KOPT-K1 (cell line): ENCODE measurements around the gene UTP3.
"Not testable (repeated sequence)": the region's sequence is repeated elsewhere in the genome, so short reads cannot be mapped to it uniquely, and the experiment has no call there.

Experiments
- H3K27ac ChIP-seq: fragments of 200-600 bp; sonication (generic); 2 replicates; pipeline ENCODE4 v1.5.1; 2016; ENCODE audit warnings: antibody characterized with exemption, mild to moderate bottlenecking, low read depth, low read length; ENCODE audit not compliant: poor library complexity, severe bottlenecking
- H3K36me3 ChIP-seq: fragments of 200-600 bp; sonication (generic); 2 replicates; pipeline ENCODE4 v1.5.1; 2017; ENCODE audit warnings: antibody characterized with exemption, mild to moderate bottlenecking, low read length, moderate library complexity; ENCODE audit not compliant: insufficient read depth
- H3K9me3 ChIP-seq: fragments of 200-600 bp; sonication (generic); 2 replicates; pipeline ENCODE4 v1.5.1; 2017; ENCODE audit warnings: antibody characterized with exemption, low read length, mild to moderate bottlenecking; ENCODE audit not compliant: insufficient read depth, poor library complexity, severe bottlenecking

The UTP3 gene

GRCh38 chr4:70721747-70722146 is 33.4 kb downstream of the UTP3 start, which contains the start of gene RUFY3:
TSS of gene RUFY3 (plus strand) at chr4:70721964. CDS start at chr4:70722574, 610 bp downstream.
- H3K36me3 ChIP-seq = no peaks in the 10 kb centered on the region
- peak within 1 kb of the TSS; percentile 56 for H3K27ac ChIP-seq
- H3K9me3 ChIP-seq = no peaks in the 10 kb centered on the region

- peak overlapping the region; percentile 56 for H3K27ac ChIP-seq
- no peaks in the 10 kb centered on the region for H3K9me3 ChIP-seq
- no peaks in the 10 kb centered on the region for H3K36me3 ChIP-seq
These were observed 34.0 kb downstream of the UTP3 start for GRCh38 chr4:70722199-70722791.

- Histone ChIP-seq H3K27ac (no peak overlapping the region), H3K9me3 (no peaks in the 10 kb centered on the region)
These were observed 36.1 kb downstream of the UTP3 start for GRCh38 chr4:70724463-70724862.

GRCh38 chr4:70725633-70726032 is 37.3 kb downstream of the UTP3 start:
- Histone ChIP-seq H3K27ac (no peak overlapping the region), H3K36me3 (no peaks in the 10 kb centered on the region), H3K9me3 (no peaks in the 10 kb centered on the region)

More at GRCh38 chr4:70724463-70724862, 36.1 kb downstream of the UTP3 start:
- H3K36me3 ChIP-seq = no peaks in the 10 kb centered on the region

- H3K36me3 ChIP-seq, H3K27ac ChIP-seq, H3K9me3 ChIP-seq: not testable (repeated sequence)
These were observed 38.2 kb downstream of the UTP3 start for GRCh38 chr4:70726515-70726914.

GRCh38 chr4:70728091-70728490 is 39.8 kb downstream of the UTP3 start:
- Histone ChIP-seq H3K9me3 (no peaks in the 10 kb centered on the region), H3K36me3 (no peaks in the 10 kb centered on the region), H3K27ac (peak overlapping the region; percentile 63)

GRCh38 chr4:70732878-70733277 is 44.5 kb downstream of the UTP3 start:
- H3K9me3 ChIP-seq, H3K36me3 ChIP-seq: not testable (repeated sequence)
- H3K27ac ChIP-seq = peak overlapping the region; percentile 97

GRCh38 chr4:70734168-70734954 is 46.0 kb downstream of the UTP3 start:
- peak overlapping the region; percentile 97 for H3K27ac ChIP-seq
- no peaks in the 10 kb centered on the region for H3K36me3 ChIP-seq
- no peaks in the 10 kb centered on the region for H3K9me3 ChIP-seq

GRCh38 chr4:70734971-70735370 is 46.6 kb downstream of the UTP3 start:
- H3K27ac ChIP-seq = peak overlapping the region; percentile 97
- no peaks in the 10 kb centered on the region for H3K36me3 ChIP-seq
- no peaks in the 10 kb centered on the region for H3K9me3 ChIP-seq

GRCh38 chr4:70735915-70736314 is 47.6 kb downstream of the UTP3 start:
- H3K9me3 ChIP-seq, H3K36me3 ChIP-seq: not testable (repeated sequence)
- H3K27ac ChIP-seq = peak overlapping the region; percentile 97

GRCh38 chr4:70737006-70737405 is 48.7 kb downstream of the UTP3 start:
- H3K36me3 ChIP-seq = no peaks in the 10 kb centered on the region
- no peaks in the 10 kb centered on the region for H3K9me3 ChIP-seq
- H3K27ac ChIP-seq = peak overlapping the region; percentile 97

- no peaks in the 10 kb centered on the region for H3K9me3 ChIP-seq
- H3K36me3 ChIP-seq = no peaks in the 10 kb centered on the region
- H3K27ac ChIP-seq = peak overlapping the region; percentile 97
These were observed 49.1 kb downstream of the UTP3 start for GRCh38 chr4:70737409-70737808.

GRCh38 chr4:70739496-70740337 is 51.4 kb downstream of the UTP3 start:
- peak overlapping the region; percentile 97 for H3K27ac ChIP-seq
- no peaks in the 10 kb centered on the region for H3K36me3 ChIP-seq
- H3K9me3 ChIP-seq = no peaks in the 10 kb centered on the region
